SU-DHL-6 (cell line): ENCODE data around the gene CNTNAP1.

Source experiments
- EZH2phosphoT487 ChIP-seq: fragments of 200-600 bp; sonication (generic), shearing (Covaris generic); conservative IDR thresholded peaks from 2 replicates; pipeline ENCODE4 v1.6.1; 2018; ENCODE audit warnings: mild to moderate bottlenecking, antibody characterized with exemption, low read length, moderate library complexity, mixed read lengths
- TF ChIP-seq, protein P1 (sequence below): fragments of 200-600 bp; sonication (generic); IDR thresholded peaks from one replicate; pipeline ENCODE4 v1.5.1; 2017; ENCODE audit warnings: antibody characterized with exemption, mild to moderate bottlenecking, low read length, moderate library complexity; ENCODE audit not compliant: insufficient read depth, poor library complexity, severe bottlenecking

- TF ChIP-seq, protein P1, sequence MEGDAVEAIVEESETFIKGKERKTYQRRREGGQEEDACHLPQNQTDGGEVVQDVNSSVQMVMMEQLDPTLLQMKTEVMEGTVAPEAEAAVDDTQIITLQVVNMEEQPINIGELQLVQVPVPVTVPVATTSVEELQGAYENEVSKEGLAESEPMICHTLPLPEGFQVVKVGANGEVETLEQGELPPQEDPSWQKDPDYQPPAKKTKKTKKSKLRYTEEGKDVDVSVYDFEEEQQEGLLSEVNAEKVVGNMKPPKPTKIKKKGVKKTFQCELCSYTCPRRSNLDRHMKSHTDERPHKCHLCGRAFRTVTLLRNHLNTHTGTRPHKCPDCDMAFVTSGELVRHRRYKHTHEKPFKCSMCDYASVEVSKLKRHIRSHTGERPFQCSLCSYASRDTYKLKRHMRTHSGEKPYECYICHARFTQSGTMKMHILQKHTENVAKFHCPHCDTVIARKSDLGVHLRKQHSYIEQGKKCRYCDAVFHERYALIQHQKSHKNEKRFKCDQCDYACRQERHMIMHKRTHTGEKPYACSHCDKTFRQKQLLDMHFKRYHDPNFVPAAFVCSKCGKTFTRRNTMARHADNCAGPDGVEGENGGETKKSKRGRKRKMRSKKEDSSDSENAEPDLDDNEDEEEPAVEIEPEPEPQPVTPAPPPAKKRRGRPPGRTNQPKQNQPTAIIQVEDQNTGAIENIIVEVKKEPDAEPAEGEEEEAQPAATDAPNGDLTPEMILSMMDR = no peak
- no peak for TF ChIP-seq EZH2phosphoT487
Measured at GRCh38 chr17:42694524-42694923, 12.2 kb downstream of the CNTNAP1 start.
